ES-I3 (cell line): ENCODE data around the gene TMPRSS2.
A peak's percentile ranks its signal among the peaks of the same experiment; 100 is the strongest.
"Not testable (repeated sequence)": the region's sequence is repeated elsewhere in the genome, so short reads cannot be mapped to it uniquely, and the experiment has no call there.

Source experiments
- H3K36me3 ChIP-seq: 2 replicates; pipeline ENCODE4 v1.6.1; 2013; ENCODE audit warnings: mild to moderate bottlenecking, low read length, control low read depth, moderate library complexity; ENCODE audit not compliant: insufficient read depth
- H3K4me1 ChIP-seq: 2 replicates; pipeline ENCODE4 v1.6.1; 2013; ENCODE audit warnings: mild to moderate bottlenecking, control low read depth, low read length; ENCODE audit not compliant: insufficient read depth
- H3K9ac ChIP-seq: 2 replicates; pipeline ENCODE4 v1.6.1; 2013; ENCODE audit warnings: low read depth, mild to moderate bottlenecking, low read length, moderate library complexity
- H3K9me3 ChIP-seq: 2 replicates; pipeline ENCODE4 v1.6.1; 2013; ENCODE audit warnings: mild to moderate bottlenecking, low read length, moderate library complexity; ENCODE audit not compliant: control insufficient read depth, insufficient read depth

The TMPRSS2 gene

DNA sequence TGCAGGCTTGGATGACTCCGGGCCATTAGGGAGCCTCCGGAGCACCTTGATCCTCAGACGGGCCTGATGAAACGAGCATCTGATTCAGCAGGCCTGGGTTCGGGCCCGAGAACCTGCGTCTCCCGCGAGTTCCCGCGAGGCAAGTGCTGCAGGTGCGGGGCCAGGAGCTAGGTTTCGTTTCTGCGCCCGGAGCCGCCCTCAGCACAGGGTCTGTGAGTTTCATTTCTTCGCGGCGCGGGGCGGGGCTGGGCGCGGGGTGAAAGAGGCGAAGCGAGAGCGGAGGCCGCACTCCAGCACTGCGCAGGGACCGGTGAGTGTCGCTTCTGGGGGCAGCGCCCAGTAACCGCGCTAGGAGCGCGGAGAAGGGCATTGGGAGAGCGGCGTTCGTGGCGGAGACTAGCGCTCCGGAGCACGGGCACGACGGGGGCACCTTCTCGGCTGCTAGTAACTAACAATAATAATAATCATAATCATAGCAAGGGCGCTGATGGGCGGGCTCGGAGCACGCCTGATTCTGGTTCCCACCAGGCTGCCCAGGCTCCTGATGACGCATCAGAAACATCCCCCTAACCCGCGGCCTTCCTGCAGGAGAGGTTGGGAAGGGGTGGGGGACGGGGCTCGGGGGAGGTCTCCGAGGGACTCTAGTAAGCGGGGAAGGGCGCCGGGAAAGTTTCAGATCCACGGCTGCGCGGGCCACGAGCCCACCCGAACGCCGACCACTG, 81.8 kb downstream of the TMPRSS2 start, which contains the start of gene MX1:
Gene MX1 (plus strand): TSS at position 286 of the 722 bp plus-strand sequence. CDS start 5,832 bp downstream, outside the sequence.
- Histone ChIP-seq H3K9ac (peak within 1 kb of the TSS; percentile 62), H3K9me3 (no peaks in the 10 kb centered on the region), H3K4me1 (no peaks in the 10 kb centered on the region; the same call in 1 of the 2 replicates), H3K36me3 (no peaks in the 10 kb centered on the region)

DNA sequence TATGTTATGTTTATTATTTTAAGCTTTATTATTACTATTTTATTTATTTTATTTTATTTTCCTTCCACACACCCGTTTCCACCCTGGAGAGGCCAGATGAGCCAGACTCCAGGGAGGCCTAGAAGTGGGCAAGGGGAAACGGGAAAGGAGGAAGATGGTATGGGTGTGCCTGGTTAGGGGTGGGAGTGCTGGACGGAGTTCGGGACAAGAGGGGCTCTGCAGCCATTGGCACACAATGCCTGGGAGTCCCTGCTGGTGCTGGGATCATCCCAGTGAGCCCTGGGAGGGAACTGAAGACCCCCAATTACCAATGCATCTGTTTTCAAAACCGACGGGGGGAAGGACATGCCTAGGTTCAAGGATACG, 82.4 kb downstream of the TMPRSS2 start:
- no peaks in the 10 kb centered on the region for H3K9me3 ChIP-seq
- H3K4me1 ChIP-seq, result no peaks in the 10 kb centered on the region; the same call in 1 of the 2 replicates
- peak overlapping the region; percentile 62 for H3K9ac ChIP-seq
- H3K36me3 ChIP-seq, result no peaks in the 10 kb centered on the region

DNA sequence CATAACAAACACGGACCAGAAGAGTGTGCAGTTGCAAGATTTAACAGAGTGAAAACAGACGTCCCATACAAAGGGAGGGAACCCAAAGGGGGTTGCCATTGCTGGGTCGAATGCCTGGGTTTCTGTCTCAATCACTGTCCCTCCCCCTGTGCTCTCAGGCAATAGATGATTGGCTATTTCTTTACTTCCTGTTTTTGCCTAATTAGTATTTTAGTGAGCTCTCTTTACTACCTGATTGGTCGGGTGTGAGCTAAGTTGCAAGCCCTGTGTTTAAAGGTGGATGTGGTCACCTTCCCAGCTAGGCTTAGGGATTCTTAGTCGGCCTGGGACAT, 84.7 kb downstream of the TMPRSS2 start:
- H3K4me1 ChIP-seq, H3K36me3 ChIP-seq, H3K9me3 ChIP-seq, H3K9ac ChIP-seq: not testable (repeated sequence)

DNA sequence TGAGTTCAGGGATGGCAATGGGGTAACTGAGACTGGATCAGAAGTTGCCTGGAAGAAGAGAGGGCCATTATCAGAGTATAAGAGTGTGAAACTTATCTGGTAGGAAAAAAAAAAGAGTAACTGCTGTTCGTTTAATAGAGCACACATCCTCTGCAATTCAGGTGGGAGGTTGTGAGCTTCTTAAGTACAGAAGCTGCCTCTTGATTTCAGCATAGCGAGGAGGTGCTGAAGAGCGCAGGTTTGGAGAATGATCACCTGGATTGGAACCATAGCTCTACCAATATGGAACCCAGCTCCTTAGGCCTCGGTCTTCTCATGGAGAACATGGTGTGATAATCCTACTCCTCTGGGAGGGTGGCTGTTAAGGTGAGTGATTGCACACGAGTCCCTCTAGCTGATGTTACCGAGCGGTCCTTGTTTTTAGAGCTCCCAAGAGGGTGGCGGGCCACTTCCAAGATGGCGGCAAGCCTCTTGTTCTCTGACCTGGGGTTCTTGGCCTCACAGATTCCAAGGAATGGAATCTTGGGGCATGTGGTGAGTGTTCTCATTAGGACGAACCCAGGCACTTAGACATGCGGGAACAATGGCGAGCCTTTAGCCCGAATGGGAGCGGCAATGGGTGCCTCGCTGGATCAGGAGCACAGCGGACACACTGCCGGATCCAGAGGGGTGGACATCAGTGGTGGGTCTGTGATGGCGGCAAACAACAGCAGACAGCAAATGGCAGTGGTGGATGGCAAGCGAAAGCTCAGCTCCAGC, 85.2 kb downstream of the TMPRSS2 start:
- H3K4me1 ChIP-seq, result no peaks in the 10 kb centered on the region; the same call in 1 of the 2 replicates
- no peaks in the 10 kb centered on the region for H3K36me3 ChIP-seq
- H3K9ac ChIP-seq, result no peak overlapping the region
- H3K9me3 ChIP-seq, result peaks cover 2% of the 10 kb centered on the region

DNA sequence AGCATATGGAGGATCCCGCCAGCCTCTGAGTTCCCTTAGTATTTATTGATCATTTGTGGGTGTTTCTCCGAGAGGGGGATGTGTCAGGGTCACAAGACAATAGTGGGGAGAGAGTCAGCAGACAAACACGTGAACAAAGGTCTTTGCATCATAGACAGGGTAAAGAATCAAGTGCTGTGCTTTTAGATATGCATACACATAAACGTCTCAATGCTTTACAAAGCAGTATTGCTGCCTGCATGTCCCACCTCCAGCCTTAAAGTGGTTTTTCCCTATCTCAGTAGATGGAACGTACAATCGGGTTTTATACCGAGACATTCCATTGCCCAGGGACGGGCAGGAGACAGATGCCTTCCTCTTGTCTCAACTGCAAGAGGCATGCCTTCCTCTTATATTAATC, 87.0 kb downstream of the TMPRSS2 start:
- not testable (repeated sequence) for H3K9me3 ChIP-seq, H3K36me3 ChIP-seq, H3K4me1 ChIP-seq
- H3K9ac ChIP-seq, result peak overlapping the region; percentile 76; the same call in 1 of the 2 replicates

DNA sequence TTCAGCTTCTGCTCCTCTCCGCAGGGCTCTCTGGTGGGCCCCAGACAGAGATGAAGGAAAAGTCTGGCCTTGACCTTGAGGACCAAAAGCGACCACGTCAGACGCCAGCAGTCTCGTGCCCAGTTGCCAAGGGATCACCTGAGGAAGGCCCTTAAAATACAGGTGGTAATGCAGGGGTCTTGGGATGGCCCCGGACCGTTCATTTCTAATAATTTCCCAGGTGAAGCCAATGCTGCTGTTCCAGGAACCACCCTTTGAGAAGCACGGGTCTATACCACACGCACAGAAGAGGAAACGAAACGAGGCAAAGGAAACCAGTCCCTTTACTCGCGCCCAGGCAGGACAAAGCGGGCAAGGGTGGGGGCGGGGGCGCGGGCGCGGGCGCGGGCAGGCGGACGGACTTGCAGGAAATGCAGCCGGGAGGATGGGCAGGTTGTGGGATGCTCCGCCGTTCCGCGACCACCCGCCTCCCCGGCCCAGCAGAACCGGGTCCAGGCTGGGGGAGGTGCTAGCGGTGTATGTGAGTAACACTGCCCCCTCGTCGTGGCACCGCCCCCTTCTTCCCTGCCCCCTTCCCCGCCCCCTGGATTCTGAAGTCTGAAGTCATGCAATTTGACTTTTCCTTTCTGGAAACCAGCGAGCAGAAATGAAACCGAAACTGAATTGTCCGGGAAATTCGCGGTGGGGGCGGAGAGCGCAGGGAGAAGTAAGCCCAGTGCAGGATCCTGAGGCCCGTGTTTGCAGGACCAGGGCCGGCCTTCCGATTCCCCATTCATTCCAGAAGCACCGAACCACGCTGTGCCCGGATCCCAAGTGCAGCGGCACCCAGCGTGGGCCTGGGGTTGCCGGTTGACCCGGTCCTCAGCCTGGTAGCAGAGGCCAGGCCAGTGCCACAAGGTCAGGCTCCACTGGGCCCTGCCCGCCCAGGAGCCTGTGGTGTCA, 87.8 kb downstream of the TMPRSS2 start:
- no peaks in the 10 kb centered on the region for H3K36me3 ChIP-seq
- H3K4me1 ChIP-seq, result no peaks in the 10 kb centered on the region; the same call in 1 of the 2 replicates
- peak overlapping the region; percentile 76 for H3K9ac ChIP-seq
- peaks cover 4% of the 10 kb centered on the region for H3K9me3 ChIP-seq

DNA sequence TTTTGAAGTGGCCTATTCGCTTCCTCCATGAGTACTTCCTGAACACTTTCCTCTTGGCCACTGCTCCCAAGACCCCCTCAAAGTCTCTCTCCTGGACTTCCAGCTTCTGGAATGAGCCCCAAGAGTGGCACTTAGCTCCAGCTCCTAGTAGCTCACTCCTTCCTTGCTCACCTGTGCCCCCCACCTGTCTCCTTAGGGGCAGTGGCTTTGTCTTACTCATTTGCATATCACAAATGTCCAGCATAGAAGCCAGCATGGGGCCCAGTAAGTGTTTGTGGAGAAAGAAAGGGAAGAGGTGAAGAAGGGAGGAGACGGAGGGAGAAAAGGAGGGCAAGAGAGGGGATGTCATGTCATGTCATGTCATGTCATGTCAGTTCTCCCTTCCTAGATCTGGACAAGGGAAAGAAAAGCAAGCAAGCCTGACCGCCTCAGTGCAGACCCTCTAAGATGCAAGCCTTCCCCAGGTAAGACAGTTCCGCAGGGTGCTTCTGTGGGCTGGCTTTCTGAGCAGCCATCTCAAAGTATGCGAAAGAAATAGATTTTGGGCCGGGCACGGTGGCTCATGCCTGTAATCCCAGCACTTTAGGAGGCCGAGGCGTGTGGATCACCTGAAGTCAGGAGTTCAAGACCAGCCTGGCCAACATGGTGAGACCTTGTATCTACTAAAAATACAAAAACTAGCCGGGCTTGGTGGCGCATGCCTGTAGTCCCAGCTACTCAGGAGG, 88.8 kb downstream of the TMPRSS2 start:
- H3K4me1 ChIP-seq, result no peaks in the 10 kb centered on the region; the same call in 1 of the 2 replicates
- H3K9me3 ChIP-seq, result peaks cover 4% of the 10 kb centered on the region
- no peak overlapping the region for H3K9ac ChIP-seq
- no peaks in the 10 kb centered on the region for H3K36me3 ChIP-seq

DNA sequence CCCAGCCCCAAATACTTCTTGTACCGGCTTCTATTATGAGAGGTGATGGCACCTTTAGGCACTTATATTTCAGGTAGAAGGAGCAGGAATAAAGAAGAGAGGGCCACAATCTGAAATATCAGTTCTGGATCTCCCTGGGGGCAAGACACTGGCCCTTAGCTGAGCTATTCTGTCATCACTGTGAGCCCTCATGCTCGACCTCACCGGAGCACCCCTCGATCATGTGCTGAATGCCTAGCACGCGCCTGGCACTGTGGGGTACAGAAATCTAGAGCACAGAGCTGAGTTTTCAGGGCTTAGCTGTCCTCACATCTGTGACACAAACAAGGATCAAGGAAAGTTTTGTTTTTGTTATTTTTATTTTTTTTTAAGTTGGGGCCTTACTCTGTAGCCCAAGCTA, 89.6 kb downstream of the TMPRSS2 start:
- Histone ChIP-seq H3K36me3 (no peaks in the 10 kb centered on the region), H3K9me3 (peaks cover 4% of the 10 kb centered on the region), H3K9ac (no peak overlapping the region), H3K4me1 (no peaks in the 10 kb centered on the region)

DNA sequence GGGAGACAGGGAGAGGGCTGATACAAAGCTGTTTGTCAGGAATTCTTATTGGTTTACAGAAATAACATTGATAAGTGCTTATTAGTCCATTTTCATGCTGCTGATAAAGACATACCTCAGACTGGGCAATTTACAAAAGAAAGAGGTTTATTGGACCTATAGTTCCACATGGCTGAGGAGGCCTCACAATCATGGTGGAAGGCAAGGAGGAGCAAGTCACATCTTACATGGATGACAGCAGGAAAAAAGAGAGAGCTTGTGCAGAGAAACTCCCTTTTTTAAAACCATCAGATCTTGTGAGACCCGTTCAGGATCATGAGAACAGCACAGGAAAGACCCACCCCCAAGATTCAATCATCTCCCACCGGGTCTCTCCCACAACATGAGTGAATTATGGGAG, 90.5 kb downstream of the TMPRSS2 start:
- not testable (repeated sequence) for H3K9ac ChIP-seq, H3K36me3 ChIP-seq, H3K9me3 ChIP-seq, H3K4me1 ChIP-seq
